ENCODE measurements around the gene NEUROD2.

NEUROD2 gene

DNA sequence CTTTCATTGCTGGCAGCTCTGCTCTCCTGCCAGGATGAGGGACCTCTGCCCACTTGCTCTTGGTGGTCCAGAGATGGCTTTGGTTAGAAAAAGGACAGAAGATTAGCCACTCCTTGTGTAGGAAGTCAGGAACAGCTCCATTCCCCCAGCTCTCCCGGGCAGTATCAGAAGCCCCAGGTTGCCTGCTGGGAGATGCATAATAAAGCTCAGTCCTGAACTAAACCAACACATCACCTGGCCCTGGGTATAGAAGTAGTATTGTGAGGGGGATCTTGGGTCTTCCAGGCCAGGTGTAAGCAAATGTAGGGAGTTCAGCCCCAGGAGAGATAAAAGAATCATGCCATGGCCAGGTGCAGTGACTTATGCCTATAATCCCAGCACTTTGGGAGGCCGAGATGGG lies 52.4 kb downstream of the NEUROD2 start (continued):
- no peak for TF ChIP-seq REST (tag by site-specific recombination; IDR thresholded peaks at IDR 0.05)
- TF ChIP-seq, protein P1, sequence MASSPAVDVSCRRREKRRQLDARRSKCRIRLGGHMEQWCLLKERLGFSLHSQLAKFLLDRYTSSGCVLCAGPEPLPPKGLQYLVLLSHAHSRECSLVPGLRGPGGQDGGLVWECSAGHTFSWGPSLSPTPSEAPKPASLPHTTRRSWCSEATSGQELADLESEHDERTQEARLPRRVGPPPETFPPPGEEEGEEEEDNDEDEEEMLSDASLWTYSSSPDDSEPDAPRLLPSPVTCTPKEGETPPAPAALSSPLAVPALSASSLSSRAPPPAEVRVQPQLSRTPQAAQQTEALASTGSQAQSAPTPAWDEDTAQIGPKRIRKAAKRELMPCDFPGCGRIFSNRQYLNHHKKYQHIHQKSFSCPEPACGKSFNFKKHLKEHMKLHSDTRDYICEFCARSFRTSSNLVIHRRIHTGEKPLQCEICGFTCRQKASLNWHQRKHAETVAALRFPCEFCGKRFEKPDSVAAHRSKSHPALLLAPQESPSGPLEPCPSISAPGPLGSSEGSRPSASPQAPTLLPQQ (tag by site-specific recombination; IDR thresholded peaks at IDR 0.05): no peak

All from HEK293 (cell line).